GM19463 (cell line): Measurements from ENCODE around the gene IL18.
"Not testable (repeated sequence)": the region's sequence is repeated elsewhere in the genome, so short reads cannot be mapped to it uniquely, and the experiment has no call there.

ENCODE experiments used
- ATAC-seq: cut with Tn5 transposase; IDR thresholded peaks from one replicate; pipeline ENCODE4 v1.9.1; 2021; ENCODE audit warnings: mild to moderate bottlenecking, moderate library complexity; ENCODE audit not compliant: unreplicated experiment

The IL18 gene

GRCh38 chr11:112163875-112164685 lies at the start of gene IL18:
TSS of gene IL18 (minus strand) at chr11:112164094. CDS start at chr11:112155053, 9,041 bp downstream.
- ATAC-seq: no peak

DNA sequence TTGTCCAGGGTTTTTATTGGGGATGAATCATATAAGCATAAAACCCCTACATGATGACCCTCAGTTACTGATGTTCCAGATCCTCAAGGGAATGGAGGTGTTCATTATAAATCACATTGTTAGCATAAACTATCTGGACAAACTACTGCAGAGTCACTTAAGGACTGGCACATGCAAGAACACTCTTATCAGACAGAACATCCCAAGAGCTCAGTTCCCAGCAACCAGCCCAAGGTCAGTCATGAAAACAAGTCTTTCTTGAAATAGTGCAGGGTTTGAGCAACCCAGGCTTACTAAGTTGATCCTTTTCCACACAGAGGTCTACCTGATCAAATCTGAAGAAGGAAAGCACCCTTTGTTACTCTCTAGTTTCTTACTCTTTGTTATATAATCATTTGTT lies 48.8 kb upstream of the IL18 start:
- ATAC-seq: no peak

DNA sequence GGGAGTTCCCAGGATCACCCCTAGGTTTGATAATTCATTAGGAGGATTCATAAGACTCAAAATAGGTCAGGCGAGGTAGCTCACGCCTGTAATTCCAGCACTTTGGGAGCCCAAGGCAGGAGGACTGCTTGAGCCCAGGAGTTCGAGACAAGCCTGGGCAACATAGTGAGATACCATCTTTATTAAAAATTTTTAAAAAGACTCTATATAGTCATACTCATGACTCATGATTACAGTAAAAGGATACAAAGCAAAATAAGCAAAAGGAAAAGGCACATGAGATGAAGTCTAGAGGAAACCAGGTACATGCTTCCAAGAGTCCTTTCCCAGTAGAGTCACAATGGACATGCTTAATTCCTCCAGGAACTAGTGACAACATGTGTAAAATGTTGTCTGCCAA lies 48.4 kb upstream of the IL18 start:
- ATAC-seq: no peak

- no peak for ATAC-seq
Measured at GRCh38 chr11:112211536-112211935, 47.6 kb upstream of the IL18 start.

DNA sequence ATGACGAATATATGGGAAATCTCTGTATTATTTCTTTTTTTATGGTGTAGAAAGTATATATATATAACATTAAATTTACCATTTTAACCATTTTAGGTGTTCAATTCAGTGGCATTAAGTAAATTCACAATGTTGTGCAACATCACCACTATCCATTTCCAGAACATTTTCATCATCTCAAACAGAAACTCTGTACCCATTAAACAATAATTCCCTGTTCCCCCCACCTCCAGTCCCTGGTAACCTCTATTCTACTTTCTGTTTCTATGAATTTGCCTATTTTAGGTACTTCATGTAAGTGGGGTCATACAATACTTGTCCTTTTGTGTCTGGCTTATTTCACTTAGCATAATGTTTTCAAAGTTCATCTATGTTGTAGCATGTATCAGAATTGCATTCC lies 47.0 kb upstream of the IL18 start:
- ATAC-seq: no peak

DNA sequence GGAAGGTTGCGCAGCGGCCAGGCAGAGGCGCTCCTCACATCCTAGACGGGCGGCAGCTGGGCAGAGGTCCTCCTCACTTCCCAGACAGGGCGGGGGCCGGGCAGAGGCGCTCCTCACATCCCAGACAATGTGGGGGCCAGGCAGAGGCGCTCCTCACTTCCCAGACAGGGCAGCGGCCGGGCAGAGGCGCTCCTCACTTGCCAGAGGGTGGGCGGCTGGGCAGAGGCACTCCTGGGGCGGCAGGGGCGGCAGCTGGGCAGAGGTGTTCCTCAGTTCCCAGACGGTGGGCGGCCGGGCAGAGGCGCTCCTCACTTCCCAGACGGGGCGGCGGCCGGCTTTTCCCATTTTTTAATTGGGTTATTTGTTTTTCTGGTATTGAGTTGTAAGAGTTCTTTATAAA lies 42.2 kb upstream of the IL18 start:
- no peak for ATAC-seq

GRCh38 chr11:112200252-112200651 lies 36.4 kb upstream of the IL18 start:
- ATAC-seq: no peak

DNA sequence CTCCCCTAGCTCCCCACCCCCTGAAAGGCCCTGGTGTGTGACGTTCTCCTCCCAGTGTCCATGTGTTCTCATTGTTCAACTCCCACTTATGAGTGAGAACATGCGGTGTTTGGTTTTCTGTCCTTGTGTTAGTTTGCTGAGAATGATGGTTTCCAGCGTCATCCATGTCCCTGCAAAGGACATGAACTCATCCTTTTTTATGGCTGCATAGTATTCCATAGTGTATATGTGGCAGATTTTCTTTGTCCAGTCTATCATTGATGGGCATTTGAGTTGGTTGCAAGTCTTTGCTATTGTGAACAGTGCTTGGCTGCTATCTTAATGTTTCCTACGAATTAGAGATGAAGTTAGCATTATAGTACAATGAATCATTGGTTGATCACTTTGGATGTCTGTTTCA lies 35.2 kb upstream of the IL18 start:
- ATAC-seq: not testable (repeated sequence)

DNA sequence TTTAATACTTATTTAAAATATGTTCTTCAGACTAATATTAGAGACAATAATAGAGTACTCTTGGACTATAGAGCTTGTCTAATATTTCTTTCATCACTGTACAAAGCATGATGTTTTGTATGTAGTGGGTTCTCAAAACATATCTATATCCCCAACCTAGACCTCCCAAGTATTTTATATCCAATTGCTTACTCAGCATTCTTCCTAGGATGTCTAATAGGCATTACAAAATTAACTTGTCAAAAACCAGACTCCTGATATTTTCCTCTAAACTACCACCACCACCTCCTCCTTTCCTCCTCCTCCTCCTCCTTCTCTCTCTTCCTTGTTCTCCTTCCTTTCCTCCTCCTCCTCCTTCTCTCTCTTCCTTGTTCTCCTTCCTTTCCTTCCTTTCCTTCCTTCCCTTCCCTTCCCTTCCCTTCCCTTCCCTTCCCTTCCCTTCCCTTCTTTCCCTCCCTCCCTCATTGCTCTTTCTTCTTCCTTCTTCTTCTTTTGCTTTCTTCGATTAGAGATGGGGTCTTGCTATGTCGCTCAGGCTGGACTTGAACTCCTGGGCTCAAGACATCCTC lies 32.7 kb upstream of the IL18 start:
- no peak for ATAC-seq

- ATAC-seq: no peak
Measured at GRCh38 chr11:112195951-112196351, 32.1 kb upstream of the IL18 start.

- ATAC-seq: not testable (repeated sequence)
Measured at GRCh38 chr11:112195113-112195512, 31.2 kb upstream of the IL18 start.

- ATAC-seq: no peak
Measured at GRCh38 chr11:112186304-112186703, 22.4 kb upstream of the IL18 start.

GRCh38 chr11:112185883-112186282 lies 22.0 kb upstream of the IL18 start:
- no peak for ATAC-seq

DNA sequence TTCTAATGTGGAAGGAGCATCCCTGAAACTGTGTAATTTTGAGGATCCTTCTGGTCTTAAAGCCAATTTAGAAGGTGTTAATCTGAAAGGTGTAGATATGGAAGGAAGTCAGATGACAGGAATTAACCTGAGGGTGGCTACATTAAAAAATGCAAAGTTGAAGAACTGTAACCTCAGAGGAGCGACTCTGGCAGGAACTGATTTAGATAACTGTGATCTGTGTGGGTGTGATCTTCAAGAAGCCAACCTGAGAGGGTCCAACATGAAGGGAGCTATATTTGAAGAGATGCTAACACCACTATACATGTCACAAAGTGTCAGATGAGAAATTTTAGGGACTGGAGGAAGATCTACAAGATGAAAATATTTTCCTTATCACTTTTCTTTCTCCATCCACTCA lies 19.0 kb upstream of the IL18 start:
- ATAC-seq: no peak

DNA sequence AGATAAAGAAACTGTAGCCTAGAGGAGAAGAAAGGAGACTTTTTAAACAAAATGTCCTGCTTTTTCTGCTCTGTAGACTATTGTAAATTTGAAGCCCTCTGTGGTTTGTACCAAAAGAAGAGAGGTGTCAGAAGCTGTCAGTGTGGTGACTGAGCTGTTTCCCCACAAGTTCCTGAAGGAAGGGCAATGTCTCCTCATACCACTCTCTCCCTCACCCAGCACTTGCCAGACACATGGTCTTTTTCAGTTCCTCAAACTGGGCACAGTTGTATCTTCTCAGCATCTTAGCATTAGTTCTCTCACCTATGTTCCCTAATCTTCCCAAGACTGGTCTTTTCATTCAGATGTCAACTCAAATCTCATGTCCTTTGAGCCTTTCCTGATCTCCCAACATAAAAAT lies 15.7 kb upstream of the IL18 start:
- ATAC-seq: peak; percentile 80

DNA sequence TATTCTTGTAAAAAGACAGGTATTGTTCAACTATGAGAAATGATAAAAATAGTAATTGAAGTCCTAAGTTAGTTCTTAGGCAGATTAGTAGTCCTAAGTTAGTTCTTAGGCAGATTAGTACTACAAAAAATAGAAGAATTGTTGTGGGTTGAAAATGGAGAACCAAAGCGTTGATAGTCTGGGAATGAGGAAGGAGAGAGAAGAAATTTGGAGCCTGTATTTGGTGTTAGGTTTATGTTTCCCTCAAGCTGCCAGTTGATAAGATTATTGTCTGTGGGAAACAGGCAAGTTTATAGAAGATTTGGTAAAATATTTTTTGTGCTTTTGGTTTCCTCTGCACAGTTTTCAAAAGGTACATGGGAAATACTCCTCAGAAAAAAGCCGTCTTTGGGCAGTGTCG lies 15.0 kb upstream of the IL18 start:
- no peak for ATAC-seq

- no peak for ATAC-seq
Measured at GRCh38 chr11:112178428-112178827, 14.5 kb upstream of the IL18 start.

- ATAC-seq: no peak
Measured at GRCh38 chr11:112177589-112177988, 13.7 kb upstream of the IL18 start.

GRCh38 chr11:112176077-112176476 lies 12.2 kb upstream of the IL18 start:
- ATAC-seq: no peak

DNA sequence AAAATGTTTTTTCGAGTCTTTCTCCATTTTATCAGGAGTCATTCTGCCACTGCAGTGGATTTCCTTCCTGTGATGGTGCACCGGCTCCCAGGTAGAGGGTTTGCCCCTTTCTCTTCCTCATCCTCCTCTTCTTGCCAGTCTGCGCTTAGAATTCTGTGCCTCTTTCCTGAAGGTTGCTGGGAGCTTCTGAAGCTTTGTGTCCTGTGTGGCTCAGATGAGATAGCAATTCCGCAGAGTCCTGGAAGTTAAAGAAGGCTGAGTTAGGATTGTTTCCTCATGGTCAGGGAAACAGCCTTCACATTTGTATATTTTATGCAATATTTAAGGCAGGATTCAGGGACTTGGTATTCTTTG lies 11.7 kb upstream of the IL18 start:
- no peak for ATAC-seq

GRCh38 chr11:112174789-112175598 lies 11.1 kb upstream of the IL18 start, which contains the start of gene BCO2:
TSS of gene BCO2 (plus strand) at chr11:112175512. CDS start at chr11:112175602, 90 bp downstream.
- peak; percentile 43 for ATAC-seq

DNA sequence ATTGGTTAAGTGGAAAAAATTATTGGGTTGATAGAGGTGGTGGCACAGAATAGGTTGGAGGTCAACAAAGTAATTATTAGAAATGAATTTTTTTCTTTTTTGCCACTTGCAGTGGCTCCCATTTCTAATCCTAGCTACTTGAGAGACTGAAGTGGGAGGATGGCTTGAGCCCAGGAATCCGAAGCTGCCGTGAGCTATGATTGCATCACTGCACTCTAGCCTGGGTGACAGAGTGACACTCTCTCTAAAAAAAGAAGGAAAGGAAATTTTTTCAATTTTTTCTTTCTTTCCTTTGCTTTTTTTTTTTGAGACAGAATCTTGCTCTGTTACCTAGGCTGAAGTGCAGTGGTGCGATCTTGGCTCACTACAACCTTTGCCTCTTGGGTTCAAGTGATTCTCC lies 9.3 kb upstream of the IL18 start:
- ATAC-seq: no peak
